HT1080 (cell line): ENCODE measurements around the gene FYN. TPM values are rescaled to one million over a fixed set of nuclear protein-coding genes. Genes with fewer than 3 reads are reported as not detected.
"Not testable (repeated sequence)": the region's sequence is repeated elsewhere in the genome, so short reads cannot be mapped to it uniquely, and the experiment has no call there.

Experiments used
- DNase-seq: peaks from one replicate; pipeline ENCODE4 v3.0.0-alpha.2; 2015; ENCODE audit warnings: low read depth
- total RNA-seq: library from RNA; depleted of rRNA; stranded (reverse); fragments of >200 nt; shearing (Covaris generic); gene quantifications from 2 replicates; pipeline ENCODE4 v1.2.3, GENCODE V29; 2014

FYN gene
- total RNA-seq, 1 experiment from 2014 or later, result 50.2 TPM

DNA sequence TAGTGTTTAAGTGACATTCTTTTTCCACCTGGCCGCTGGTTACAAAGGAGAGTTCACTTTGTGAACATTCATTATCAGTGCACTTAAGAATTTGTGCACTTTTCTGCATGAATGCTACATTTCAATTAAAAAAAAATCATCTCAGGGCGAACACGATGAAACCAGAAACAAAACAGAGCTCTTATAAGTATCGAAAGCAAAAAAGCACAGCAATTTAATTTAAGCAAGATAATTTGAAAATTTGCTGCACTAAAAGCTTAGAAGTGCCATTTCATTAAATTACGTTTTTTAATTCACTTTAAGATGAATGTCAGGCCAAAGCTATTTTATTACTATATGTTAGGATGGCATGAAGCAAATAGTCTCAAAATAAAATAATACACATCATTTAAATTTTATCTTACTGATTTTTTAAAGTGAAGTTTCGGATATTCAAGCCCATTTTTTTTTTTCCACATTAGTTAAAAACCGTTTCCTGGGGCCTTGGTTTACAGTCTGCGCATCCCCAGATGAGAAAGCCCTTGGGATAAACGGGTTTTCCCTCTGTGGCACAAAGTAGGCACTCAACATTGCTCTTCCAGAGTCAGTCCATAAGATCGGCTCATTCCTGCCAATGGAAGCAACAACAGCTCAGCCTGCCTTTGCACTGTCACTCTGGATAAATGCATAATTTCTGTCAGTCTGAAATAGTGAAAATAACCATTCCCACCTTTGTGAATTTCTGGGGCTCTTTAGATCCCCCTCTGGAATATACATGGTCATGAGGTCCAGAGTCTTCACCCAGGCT is 80.1 kb downstream of the FYN start:
- no peak for DNase-seq

DNA sequence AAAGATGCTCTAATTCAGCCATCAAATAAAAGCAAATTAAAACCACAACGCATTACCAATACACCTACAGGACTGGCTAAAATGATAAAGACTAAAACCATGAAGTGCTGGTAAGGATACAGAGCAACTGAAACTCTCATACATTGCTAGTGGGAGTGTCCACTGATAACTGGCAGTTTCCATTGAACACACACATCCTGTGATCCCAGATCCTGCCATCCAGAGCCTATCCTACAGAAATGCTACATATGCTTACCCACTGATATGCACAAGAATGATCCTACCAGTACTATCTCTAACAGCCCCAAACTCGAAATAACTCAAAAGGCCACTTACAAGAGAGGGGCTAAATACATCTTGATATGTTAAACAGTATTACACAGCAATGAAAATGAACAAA is 81.0 kb downstream of the FYN start:
- no peak for DNase-seq

DNA sequence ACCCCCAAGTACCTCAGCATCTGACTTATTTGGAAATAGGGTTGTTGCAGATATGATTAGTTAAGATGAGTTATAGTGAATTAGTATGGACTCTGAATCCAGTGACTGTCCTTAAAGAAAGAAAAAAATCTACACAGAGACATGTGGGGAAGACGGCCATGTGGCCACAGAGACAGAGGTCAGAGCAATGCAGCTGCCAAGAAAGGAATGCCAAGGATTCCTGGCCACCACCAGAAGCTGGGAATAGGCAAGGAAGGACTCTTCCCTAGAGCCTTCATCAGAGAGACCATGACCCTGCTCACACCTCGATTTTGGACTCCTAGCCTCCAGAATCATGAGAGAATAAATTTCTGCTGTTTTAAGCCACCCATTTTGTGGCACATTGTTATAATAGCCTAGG is 81.8 kb downstream of the FYN start:
- DNase-seq, result peak; percentile 24

DNA sequence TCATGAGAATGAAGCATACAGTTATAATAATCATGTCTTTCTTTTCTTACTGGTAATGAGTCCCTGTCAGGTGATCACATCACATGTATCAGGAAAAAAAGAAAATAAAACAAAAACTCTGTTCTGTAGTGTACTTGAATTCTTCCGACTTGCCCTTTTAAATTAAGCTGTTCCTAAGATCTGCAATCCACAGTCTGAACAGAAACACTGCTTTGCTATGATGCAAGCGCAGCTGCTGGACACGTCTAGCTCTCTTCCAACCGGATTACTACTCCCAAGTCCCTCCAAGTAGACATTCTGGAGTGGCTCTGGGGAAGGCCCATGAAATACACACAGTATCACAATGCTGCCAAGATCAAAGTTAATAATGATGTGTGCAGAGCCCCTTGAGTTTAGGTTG is 83.7 kb downstream of the FYN start:
- no peak for DNase-seq

DNA sequence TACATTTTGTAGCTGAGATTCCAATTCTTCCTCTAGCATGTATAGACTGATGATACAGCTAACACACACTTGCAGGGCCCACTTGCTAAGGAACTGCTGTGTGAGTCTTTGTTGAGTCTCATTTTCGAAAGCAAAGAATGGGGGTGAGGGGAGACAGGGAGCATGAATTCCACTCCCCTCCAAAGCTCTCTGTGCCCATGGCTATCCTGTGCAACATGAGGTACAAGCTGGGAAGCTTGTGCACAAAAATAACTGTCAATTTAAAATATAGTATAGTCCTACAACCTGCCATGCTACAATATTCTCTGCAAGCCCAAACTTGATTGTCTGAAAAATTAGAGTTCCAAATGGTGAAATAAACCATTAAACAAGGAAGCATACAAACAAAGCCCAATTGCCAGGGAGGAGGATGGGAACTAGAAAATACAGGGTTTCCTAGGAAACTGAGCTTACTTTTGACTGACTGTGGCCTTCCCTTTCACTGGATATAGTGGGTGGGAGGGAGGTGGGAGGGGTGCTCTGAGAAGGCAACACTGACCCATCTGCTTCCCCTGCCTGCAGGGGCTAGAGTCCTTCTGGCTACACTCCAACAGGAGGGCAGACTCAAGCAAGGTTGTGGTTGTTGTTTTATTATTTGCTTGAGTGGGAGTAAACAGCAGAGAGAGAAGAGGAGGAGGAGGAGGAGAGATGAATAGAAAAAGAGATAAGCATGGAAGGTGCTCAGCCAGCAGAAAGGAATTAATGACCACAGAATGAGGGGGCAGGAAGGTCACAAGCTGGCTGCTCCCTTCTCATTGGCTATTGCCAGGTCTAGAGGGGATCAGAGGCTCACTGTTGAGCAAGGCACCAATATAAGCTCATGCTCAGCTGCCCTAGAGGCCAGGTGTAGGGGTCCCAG is 84.6 kb downstream of the FYN start:
- no peak for DNase-seq

DNA sequence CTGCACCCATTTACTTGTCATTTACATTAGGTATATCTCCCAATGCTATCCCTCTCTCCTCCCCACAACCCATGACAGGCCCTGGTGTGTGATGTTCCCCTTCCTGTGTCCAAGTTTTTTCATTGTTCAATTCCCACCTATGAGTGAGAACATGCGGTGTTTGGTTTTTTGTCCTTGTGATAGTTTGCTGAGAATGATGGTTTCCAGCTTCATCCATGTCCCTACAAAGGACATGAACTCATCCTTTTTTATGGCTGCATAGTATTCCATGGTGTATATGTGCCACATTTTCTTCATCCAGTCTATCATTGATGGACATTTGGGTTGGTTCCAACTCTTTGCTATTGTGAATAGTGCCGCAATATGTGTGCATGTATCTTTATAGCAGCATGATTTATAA is 87.1 kb downstream of the FYN start:
- not testable (repeated sequence) for DNase-seq

DNA sequence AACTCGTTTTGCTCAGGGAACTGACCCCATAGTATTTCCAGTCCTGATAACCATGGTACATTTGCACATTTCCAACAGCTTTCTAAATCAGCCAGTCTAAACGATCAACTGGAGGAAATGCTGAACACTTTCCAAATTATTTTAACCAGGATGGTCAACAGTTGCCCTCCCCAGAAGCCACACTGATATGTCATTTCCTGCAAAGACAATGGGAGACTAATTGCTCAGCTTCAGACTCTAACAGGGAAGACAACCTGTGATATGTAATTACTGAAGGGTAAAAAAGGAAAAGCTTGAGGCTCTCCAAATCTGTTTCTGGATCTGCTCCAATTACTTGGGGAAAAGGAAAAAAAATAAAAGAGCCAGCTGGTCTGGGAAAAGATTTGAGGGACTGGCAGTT is 88.8 kb downstream of the FYN start:
- DNase-seq, result peak; percentile 72

DNA sequence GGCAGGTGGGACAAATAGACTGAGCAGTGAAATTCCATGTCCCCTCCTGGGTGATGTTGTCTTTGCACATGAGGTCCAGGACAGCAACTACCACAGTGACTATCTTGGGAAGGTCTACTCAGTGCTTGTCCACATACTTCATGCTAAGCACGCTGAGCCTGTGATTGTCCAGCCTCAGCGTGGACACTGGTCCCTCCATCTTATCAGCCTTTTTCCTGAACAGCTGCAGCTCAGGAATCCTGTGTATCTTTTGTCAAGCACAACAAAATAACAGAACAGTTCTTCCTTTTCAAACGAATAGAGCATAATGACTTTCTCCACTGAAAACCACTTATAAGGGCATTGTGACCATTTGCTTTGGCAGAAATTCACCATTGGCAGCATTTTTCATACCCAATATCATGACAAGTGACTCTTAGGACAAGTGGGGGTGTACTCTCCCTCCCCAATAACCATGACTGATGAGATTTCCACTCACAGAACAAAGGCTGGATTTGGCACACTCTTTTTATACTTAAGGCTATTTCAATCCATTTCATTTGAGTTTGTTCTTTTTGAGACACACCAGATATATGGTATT is 90.3 kb downstream of the FYN start:
- no peak for DNase-seq

DNA sequence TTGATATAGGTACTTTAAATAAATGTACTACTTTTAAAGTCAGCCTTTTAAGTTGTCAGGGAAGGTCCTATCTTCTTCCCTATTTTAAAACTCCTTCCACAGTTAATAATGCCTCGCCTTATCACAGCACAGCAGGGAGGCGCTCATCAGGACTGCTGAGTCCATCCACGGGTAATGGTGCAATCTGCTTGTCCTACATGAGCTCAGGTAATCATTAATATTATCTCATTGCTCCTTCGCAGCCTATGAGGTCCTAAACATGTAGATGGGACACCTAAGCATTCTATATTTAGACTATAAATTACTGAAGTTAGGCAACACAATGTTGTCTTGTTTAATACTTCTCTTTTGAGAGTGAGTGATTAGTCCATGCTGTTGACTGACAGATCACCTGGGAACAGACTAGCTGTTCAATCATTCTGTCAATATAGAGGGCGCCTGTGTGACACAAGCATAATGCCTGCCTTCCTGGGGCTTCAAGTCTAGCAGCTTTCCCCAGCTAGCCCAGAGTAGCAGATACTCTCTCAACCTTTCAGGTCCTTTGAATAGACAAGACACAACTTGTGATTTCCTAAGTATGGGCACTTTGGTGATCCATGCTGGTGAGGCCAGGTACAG is 91.0 kb downstream of the FYN start:
- no peak for DNase-seq

DNA sequence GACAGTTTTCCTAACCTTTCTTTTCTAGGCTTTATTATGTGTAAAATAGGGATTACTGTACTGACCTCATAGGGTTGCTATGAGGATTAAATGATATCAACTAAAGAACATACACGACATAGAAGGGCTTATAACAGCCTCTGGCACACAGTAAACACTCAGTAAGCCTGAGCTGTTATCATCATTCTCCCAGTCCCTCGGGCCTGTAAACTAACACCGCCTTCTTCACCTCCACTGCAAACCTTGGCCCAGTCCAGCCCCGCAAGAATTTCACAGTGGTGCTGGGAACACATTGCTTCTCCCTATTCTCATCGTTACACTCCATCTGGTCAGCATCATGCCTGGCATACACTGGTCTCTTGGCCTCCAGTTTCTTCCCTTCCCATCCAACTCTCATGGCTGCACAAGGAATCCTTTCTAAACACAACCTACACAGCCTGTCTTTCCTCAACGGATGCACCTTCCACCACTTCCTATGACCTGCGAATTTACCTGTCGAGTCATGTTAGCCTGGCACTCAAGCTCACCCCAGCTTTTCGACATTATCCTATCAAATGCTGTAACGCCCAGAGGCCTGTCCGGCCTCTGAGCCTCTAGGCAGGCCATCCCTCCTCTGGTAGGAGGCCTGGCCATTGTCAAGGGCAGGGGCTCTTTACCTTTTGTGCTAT is 92.1 kb downstream of the FYN start:
- DNase-seq, result no peak

DNA sequence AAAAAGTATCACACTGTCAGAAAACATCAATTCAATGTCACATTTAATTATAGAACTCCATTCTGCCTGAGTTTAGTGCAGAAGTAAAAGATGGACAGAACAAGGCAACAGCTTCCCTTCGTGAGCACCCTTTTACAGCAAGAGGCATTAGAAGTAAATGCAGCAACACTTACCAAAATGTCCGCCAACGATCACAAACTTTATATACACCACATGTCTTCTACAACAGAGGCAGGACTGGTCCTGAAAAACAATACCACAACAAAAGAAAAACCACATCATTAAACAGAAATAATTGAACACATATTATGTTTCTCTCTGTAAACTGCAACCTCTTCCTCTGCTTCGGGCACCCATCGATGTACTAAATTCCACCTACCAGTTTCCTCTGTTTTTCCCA is 92.9 kb downstream of the FYN start:
- no peak for DNase-seq

DNA sequence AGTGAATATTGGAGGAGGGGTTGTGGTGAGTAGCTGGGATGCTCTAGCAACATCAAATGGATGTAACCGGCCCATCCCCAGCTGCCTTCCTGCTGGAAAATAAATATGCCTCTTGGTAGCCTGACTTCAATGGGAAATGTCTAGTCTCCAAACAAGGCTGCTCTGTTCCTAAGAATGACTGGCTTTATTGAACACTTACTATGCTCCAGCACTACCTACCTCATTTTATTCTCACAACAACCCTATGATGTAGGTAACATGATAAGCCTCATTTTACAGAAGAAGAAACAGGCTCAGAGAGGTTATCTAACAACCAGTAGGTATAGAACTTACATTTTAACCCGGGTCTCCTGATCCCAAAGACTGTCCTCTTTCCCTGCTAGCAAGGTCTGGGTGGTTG is 93.6 kb downstream of the FYN start:
- no peak for DNase-seq

DNA sequence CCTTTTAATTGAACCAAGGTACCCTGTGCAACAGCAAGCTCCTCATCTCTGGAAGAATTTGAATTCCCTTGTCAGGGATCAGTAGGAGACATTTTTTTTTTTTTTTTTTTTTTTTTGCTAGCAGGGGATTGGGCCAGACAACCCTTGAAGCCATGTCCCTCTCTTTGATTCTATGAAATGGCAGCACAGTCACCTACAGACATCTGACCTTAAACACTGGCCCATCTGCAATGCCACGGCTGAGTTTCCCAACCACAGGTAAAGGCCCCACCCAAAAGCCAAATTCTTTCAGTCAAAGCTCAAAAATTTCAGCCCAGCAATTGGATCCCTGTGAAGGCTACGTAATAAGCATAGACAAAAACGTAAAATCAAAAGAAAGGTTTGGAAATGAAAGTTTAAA is 94.2 kb downstream of the FYN start:
- DNase-seq, result no peak

DNA sequence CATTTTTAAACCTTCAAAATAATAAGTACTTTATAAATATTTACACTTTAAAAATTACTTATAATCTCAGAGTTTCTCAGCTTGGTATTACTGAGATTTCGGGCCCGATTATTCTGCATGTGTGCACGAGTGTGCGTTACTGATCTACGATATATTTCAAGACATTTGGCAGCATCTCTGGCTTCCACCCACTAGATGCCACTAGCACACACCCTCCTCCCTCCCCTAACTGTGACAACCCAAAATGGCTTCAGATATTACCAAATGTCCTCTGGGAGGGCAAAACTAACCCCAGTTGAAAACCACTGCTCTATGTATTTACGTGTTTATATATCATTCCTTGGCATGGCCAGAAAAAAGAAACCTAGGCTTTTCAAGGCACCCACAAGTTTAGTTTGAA is 95.9 kb downstream of the FYN start:
- no peak for DNase-seq

DNA sequence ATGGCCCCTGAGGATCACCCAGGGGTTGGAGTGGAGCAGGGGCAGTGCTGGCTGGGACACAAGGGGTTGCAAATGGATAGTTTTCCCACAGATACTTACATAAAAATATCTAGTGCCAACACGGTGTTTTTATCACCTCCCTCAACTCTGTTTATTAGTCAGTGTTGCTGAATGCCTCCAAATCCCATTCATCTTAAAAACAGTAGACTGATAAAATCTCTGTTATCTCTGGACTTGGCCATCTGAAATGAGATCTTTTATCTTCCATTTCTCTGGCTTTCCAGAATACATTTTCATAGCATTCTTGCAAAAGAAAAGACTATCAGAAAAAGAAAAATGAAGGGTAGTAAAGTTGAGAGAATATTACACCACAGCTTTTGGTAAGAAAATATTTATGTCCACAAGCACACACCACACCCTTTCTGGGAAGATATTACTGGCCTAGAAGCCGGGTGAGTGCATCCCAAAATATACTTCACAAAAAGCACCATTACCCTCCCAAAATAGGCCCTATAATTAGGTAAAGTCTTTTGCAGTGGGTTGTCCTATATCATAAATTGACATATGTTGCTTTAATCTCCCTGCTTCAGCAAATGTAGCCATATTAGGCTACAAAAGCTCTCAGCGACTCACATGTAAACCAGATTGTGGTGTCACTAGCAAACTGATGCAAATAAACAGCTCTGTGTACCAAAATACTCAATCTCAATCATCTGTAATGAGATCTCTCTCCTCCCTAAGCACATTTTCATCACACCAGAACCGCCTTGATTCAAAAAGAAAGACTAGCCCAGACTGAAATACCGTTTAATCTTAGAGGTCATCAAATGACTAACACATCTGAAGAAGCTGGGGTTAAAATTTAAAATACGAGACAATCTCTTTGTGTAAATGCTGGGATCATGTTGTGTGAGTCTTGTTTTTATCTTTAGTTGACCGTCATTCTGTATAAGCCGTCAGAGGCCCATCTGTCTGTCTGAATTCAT is 96.7 kb downstream of the FYN start:
- DNase-seq, result no peak

DNA sequence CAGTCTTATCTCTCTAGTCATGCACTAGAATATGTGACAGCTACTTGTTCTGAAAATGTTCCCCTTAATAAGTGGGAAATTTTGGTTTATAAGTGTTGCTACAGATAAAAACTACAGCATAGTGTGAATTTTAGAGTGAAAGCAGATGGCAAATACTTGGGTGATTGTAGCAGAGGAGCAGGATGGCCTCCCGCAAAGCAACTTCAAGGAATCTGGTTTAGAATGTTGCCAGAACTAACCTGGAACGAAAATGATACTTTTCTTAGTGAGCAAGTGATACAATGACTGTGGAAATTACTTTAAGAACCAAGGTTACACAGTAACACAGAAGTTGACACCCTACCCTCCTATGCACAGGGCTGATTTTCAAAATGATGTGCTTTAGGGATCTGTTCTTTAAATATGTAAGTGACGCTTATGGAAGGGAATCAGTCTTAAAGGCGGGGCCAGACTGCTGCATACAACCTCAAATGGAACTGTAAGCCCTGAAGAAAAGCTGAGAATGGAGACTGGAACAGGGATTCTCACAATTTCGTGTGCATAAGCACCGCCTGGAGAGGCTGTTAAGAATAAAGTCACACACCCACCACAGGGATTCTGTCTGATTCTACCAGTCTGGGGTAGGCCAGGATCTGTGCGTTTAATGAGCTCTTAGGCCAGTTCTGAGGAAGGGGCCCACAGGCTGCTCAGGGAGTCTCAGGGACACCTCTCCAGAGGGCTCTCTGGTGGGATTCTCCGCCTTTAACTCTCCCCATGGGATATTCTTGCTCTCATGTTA is 97.9 kb downstream of the FYN start:
- DNase-seq, result no peak

DNA sequence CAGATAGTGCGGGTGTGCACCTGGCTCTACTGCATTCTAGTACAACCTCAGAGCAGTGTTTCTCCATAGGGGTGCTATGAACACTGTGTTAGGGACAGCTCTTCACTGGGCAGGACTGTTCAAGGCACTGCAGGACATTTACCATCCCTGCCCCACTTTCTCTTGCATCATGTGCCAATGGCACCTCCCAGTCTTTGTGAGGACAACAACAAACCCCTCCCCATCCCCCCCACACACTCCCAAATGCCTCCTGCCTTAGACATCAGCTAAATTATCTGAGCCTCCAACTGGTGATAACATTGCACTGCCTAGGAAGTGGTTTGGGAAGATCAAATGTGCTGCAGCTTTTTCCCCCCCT is 98.9 kb downstream of the FYN start:
- no peak for DNase-seq

DNA sequence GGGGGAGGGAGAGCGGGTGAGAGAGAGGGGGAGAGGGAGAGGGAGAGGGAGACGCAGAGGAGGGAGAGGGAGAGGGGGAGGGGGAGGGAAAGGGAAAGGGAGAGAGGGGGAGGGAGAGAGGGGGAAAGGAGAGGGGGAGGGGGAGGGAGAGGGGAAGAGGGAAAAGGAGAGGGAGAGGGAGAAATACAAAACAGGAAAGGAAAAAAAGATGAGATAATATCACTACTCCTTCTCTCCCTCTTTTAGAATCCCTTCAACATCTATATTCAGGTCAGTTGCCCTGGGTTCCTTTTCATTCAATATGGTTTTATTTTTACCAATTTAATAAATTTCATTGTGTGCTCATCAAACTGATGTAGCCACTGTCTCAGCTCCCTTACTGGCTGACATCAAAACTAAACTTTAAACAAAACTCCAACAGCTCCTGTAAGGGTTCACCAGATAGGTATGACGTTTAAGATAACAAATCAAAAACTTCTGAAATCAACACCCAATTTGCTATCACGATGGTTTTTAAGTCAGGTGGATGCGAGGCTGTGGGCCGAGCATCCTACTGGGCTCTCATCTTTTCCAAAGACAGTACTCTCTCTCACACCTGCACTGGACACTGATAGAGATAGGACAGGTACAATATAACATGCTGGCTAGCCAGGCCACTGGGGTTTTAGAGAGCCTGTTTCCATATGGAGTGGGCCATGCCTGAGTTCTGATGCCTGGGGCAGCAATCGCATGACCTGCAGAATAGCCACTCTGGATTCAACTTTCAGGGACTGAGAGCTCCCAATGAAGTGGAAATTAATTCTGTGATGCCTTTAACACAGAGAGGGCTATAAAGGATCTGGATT is 99.5 kb downstream of the FYN start:
- DNase-seq, result no peak
